Measurements from ENCODE around the gene CLCNKB.

Gene CLCNKB

DNA sequence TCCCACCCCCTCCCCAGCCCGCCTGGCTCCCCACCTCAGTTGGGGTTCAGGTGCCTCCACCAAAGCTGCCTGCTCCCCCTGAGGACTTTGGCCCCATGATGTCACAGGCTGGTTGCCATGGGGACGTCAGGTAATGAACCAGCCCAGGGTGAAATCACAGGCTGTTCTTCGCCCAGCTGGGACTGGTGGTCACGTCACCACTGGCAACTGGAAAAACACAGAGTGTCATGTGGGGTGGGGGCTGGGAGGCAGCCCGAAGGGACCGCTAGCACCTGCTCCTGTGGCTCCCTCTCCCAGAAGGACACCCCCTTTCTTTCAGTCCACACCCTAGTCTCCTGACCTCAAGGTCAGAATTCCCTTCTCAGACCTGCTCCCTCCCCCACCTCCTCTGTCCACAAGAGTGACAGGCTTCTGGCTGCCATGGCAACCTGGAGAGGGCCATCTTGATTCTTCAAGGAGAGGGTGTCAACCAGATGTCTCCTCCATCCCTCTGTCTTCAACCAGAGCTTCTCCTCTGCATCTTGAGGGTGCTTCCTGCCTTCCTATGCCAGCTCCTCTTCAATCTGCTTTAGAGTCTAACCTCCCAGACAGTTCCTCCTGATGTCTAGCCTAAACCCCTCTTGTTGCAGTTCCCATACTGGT, 23.7 kb downstream of the CLCNKB start:
- H3K27ac ChIP-seq (ENCODE audit: insufficient read depth, low read depth, low read length, poor library complexity, severe bottlenecking): peak overlapping the region; percentile 58
- H3K4me3 ChIP-seq (ENCODE audit: insufficient read depth, low read depth, low read length): no peak overlapping the region
- H3K27me3 ChIP-seq (ENCODE audit: control insufficient read depth, insufficient read depth, low read length, poor library complexity, severe bottlenecking): peaks cover 5% of the 10 kb centered on the region
- H3K9me3 ChIP-seq (ENCODE audit: control insufficient read depth, low read length): no peaks in the 10 kb centered on the region
- H3K36me3 ChIP-seq (ENCODE audit: control insufficient read depth, insufficient read depth, low read length): no peaks in the 10 kb centered on the region
- WGBS, 2 experiments: 68 to 74% methylated on average over 6 of the region's 6 CpGs
- H3K4me1 ChIP-seq (ENCODE audit: control insufficient read depth, insufficient read depth, low read length): peaks cover 45% of the 10 kb centered on the region

DNA sequence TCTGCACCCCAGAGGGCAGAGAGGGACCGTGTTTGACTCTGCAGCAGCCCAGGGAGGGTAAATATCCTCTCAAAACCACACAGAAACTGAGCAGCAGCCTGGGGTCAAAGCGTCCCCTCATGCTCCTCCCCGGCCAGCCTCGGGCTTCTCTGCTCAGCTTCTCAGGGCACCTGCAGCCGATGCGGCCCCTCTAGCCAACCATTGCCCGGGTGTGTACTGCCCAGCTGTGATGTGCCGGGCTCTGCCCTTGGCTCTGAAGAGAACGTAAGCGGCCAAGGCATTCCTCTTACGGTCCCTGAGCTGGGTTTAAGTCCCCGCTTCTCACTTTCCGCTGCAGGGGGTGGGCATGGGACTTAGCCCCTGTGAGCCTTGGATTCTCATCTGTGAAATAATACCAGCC, 24.4 kb downstream of the CLCNKB start:
- Histone ChIP-seq H3K4me1 (ENCODE audit: control insufficient read depth, insufficient read depth, low read length) (peaks cover 52% of the 10 kb centered on the region), H3K36me3 (ENCODE audit: control insufficient read depth, insufficient read depth, low read length) (no peaks in the 10 kb centered on the region), H3K27ac (ENCODE audit: insufficient read depth, low read depth, low read length, poor library complexity, severe bottlenecking) (no peak overlapping the region), H3K4me3 (ENCODE audit: insufficient read depth, low read depth, low read length) (no peak overlapping the region), H3K9me3 (ENCODE audit: control insufficient read depth, low read length) (no peaks in the 10 kb centered on the region), H3K27me3 (ENCODE audit: control insufficient read depth, insufficient read depth, low read length, poor library complexity, severe bottlenecking) (peaks cover 12% of the 10 kb centered on the region)
- 87% methylated on average over 13 of the region's 13 CpGs for WGBS, 2 experiments

DNA sequence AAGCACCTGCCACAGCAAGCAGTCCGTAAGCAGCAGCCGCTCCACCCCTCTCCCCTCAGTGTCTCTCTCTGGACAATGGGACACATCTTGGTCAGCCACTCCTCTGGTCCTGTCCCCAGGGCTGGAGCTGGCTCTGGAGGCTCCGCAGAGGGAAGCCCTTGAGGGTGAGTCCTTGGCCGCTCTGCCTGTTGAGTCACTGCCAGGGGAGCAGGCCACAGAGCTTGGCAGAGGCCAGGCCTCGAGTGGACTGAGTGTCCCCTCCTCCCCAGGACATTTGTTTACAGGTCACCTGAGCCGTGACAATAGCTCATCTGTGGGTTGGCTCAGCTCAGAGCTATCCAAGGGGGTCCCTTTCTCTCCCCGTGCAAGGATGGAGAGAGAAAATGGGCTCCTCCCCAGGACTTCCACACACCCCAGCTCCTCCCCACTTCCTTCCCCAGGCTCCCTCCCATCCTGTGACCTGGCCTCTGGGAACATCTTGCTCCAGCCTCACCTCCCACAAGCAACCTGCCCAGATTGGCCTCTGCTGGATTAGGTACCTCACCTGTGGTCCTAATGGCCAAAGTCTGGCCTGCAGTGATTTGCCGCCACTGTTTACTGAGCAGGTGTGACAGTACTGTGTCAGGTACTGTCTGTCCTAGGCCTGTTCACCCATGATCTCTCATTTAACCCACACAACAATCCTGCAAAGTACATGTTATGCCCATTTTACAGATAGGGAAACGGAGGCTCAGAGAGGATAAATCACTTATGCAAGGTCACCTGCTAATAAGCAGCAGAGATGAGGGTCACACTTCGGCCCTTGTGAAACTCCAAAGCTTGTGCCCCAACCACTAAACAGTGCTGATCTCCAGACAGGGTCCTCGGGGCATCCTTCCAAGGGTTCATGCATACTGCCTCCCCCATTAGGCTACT, 25.0 kb downstream of the CLCNKB start:
- Histone ChIP-seq H3K4me1 (ENCODE audit: control insufficient read depth, insufficient read depth, low read length) (peaks cover 53% of the 10 kb centered on the region), H3K27me3 (ENCODE audit: control insufficient read depth, insufficient read depth, low read length, poor library complexity, severe bottlenecking) (peaks cover 18% of the 10 kb centered on the region), H3K27ac (ENCODE audit: insufficient read depth, low read depth, low read length, poor library complexity, severe bottlenecking) (no peak overlapping the region), H3K36me3 (ENCODE audit: control insufficient read depth, insufficient read depth, low read length) (no peaks in the 10 kb centered on the region), H3K9me3 (ENCODE audit: control insufficient read depth, low read length) (no peaks in the 10 kb centered on the region), H3K4me3 (ENCODE audit: insufficient read depth, low read depth, low read length) (no peak overlapping the region)
- WGBS, 2 experiments: 64 to 67% methylated on average over 11 of the region's 11 CpGs

DNA sequence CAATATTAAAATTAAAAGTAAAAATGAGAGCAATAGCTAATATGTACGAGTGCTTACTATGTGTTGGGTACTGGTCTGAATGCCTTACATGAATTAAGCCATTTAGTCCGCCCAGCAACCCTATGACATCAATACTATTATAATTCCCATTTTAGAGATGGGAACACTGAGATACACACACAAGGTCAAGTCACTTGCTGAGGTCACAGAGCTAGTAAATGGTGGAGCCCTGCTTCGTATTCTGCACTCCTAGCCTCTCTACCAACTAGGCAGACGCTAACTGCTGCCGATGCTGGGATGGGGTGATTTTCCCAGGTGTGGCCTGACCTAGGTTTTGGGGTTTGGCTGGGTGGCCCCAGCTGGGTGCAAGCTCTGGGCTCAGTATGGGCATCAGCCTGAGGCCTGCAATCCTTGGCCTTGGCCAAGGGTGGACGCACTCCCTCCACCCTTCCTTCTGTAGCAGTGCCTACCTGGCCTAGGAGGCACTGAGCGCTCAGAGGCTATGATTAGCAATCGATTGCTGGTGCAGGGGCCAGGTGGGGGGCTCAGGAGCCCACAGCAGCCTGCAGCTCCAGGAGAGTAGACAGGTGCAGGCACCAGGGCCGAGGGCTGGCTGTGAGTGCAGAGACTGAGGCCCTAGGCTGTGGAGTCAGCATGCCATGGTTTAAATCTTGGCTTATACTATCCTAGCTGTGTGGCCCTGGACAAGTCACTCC, 27.2 kb downstream of the CLCNKB start:
- peaks cover 40% of the 10 kb centered on the region for H3K27me3 ChIP-seq (ENCODE audit: control insufficient read depth, insufficient read depth, low read length, poor library complexity, severe bottlenecking)
- H3K4me1 ChIP-seq (ENCODE audit: control insufficient read depth, insufficient read depth, low read length): peaks cover 40% of the 10 kb centered on the region
- H3K27ac ChIP-seq (ENCODE audit: insufficient read depth, low read depth, low read length, poor library complexity, severe bottlenecking): no peak overlapping the region
- no peak overlapping the region for H3K4me3 ChIP-seq (ENCODE audit: insufficient read depth, low read depth, low read length)
- no peaks in the 10 kb centered on the region for H3K9me3 ChIP-seq (ENCODE audit: control insufficient read depth, low read length)
- 92 to 93% methylated on average over 9 of the region's 9 CpGs for WGBS, 2 experiments
- H3K36me3 ChIP-seq (ENCODE audit: control insufficient read depth, insufficient read depth, low read length): no peaks in the 10 kb centered on the region

DNA sequence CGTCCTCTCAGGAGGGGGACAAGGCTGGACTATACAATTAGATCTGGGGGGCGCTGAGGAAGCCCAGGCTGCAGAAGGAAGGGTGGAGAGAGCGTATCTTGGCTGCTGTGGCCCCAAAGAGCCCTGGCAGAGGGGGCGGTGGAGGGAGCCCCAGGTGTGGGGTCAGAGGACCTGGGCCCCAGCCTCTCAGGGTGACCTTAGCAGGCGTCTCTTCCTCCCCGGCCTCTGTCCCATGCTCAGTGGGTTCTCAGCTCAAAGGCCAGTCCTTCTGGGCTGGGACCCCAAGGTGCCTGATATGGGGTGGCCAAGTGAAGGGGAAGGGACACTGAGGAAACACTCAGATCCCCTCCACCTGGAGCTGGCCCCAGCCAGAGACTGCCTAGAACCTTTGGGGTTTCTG, 28.0 kb downstream of the CLCNKB start:
- H3K27ac ChIP-seq (ENCODE audit: insufficient read depth, low read depth, low read length, poor library complexity, severe bottlenecking): no peak overlapping the region
- peaks cover 42% of the 10 kb centered on the region for H3K27me3 ChIP-seq (ENCODE audit: control insufficient read depth, insufficient read depth, low read length, poor library complexity, severe bottlenecking)
- WGBS, 2 experiments: 89 to 91% methylated on average over 6 of the region's 6 CpGs
- no peaks in the 10 kb centered on the region for H3K36me3 ChIP-seq (ENCODE audit: control insufficient read depth, insufficient read depth, low read length)
- peaks cover 40% of the 10 kb centered on the region for H3K4me1 ChIP-seq (ENCODE audit: control insufficient read depth, insufficient read depth, low read length)
- H3K4me3 ChIP-seq (ENCODE audit: insufficient read depth, low read depth, low read length): no peak overlapping the region
- H3K9me3 ChIP-seq (ENCODE audit: control insufficient read depth, low read length): no peaks in the 10 kb centered on the region

DNA sequence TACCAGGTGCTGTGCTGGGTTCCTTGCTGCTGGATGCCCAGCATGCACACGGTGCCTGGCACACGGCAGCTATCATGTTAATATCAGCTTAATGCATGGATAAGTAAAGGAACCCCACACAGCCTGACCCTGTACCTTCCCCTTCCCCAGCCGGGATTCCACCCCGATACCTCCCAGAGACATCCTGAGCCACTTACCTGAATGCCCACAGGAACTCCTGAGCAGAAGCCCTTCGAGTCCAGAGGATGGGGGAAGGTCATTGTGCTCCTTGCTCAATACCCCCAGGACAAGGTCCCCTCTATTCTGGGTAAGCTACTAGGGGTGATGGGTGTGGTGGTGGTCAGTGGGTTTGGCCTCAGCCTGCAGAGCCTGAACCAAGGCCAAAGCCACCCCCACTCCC, 28.5 kb downstream of the CLCNKB start:
- Histone ChIP-seq H3K36me3 (ENCODE audit: control insufficient read depth, insufficient read depth, low read length) (no peaks in the 10 kb centered on the region), H3K4me1 (ENCODE audit: control insufficient read depth, insufficient read depth, low read length) (peaks cover 35% of the 10 kb centered on the region), H3K4me3 (ENCODE audit: insufficient read depth, low read depth, low read length) (no peak overlapping the region), H3K27ac (ENCODE audit: insufficient read depth, low read depth, low read length, poor library complexity, severe bottlenecking) (no peak overlapping the region), H3K27me3 (ENCODE audit: control insufficient read depth, insufficient read depth, low read length, poor library complexity, severe bottlenecking) (peaks cover 42% of the 10 kb centered on the region), H3K9me3 (ENCODE audit: control insufficient read depth, low read length) (no peaks in the 10 kb centered on the region)
- WGBS, 2 experiments: 85 to 86% methylated on average over 5 of the region's 5 CpGs

DNA sequence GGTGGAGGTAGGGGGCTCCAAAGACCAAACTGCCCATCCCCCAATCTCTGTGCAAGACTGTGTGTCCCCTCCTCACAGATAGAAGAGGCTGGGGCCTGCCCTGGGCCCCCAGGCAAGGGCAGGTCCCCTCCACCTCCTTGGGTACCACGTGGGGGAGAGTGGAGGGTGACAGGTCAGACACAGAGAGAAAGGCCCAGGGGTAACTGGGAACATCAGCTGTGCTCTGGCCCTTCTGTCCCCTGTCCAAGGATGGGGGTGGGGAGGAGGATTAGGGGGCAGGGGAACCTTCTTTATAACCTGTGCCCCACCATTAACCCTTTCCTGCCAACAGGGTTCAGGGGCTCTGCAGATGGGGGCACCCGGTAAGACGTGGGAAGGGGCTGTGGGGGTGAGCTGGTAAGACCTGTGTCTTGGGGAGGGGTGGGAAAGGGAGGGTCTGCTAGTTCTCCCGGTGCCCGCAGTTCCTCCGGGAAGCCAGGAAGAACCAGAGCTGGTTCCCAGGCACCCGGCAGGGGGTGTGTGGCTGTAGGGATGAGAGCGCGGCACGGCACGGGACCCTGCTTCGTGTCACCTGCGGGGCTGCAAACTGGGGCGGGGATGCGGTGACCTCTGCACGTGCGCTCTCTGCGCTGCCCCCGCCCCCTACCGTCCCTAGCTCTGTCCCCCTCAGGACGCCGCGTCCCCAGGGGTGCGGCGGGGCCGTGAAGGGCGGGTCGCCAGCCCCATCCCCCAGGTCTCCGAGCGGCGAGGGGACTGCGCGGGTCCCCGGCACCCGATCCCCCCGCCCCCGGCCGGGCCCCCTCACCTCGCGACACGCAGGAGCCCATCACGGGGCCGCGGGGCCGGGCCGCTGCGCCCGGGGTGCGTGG, 29.3 kb downstream of the CLCNKB start:
- no peaks in the 10 kb centered on the region for H3K36me3 ChIP-seq (ENCODE audit: control insufficient read depth, insufficient read depth, low read length)
- no peaks in the 10 kb centered on the region for H3K9me3 ChIP-seq (ENCODE audit: control insufficient read depth, low read length)
- peak overlapping the region; percentile 40 for H3K4me3 ChIP-seq (ENCODE audit: insufficient read depth, low read depth, low read length)
- H3K27ac ChIP-seq (ENCODE audit: insufficient read depth, low read depth, low read length, poor library complexity, severe bottlenecking): no peak overlapping the region
- peaks cover 27% of the 10 kb centered on the region for H3K4me1 ChIP-seq (ENCODE audit: control insufficient read depth, insufficient read depth, low read length)
- 1 to 2% methylated on average over 49 of the region's 49 CpGs for WGBS, 2 experiments
- H3K27me3 ChIP-seq (ENCODE audit: control insufficient read depth, insufficient read depth, low read length, poor library complexity, severe bottlenecking): peaks cover 42% of the 10 kb centered on the region

DNA sequence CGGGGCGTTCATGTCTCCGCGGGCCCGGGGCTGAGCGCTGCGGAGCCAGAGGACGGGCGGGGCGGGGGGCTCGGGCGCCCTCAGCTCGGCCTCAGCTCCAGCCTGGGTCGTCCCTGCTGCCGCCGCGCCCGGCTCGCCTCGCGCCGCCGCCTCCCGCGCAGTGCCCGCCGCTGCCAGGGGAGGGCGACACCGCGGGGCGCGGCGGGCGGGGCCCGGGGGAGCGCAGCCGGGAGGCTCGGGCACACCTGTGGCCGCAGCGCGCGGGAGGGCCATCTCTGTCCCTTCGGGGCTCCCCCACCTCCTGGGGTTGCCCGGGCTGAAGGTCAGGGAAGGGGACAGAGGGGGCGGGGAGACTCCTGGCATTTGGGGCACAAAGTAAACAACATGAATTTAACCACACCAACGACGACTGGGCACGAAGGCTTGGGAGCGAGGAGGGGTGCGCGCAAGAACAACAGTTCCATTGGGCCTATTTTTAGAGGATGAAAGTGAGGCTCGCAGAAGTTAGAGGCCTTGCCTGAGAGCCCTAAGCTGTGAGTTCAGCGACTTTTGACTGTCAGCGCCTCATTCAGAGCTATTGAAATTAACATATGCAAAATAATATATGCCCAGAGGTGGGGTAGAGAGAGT, 30.0 kb downstream of the CLCNKB start, which contains the start of gene FAM131C:
FAM131C (minus strand) TSS at position 162 of the 630 bp plus-strand sequence. CDS start 209 bp downstream, outside the sequence.
- H3K36me3 ChIP-seq (ENCODE audit: control insufficient read depth, insufficient read depth, low read length): no peaks in the 10 kb centered on the region
- peak within 1 kb of the TSS; percentile 40 for H3K4me3 ChIP-seq (ENCODE audit: insufficient read depth, low read depth, low read length)
- no peaks in the 10 kb centered on the region for H3K9me3 ChIP-seq (ENCODE audit: control insufficient read depth, low read length)
- peaks cover 42% of the 10 kb centered on the region for H3K27me3 ChIP-seq (ENCODE audit: control insufficient read depth, insufficient read depth, low read length, poor library complexity, severe bottlenecking)
- no peak within 1 kb of the TSS for H3K27ac ChIP-seq (ENCODE audit: insufficient read depth, low read depth, low read length, poor library complexity, severe bottlenecking)
- H3K4me1 ChIP-seq (ENCODE audit: control insufficient read depth, insufficient read depth, low read length): peaks cover 20% of the 10 kb centered on the region
- 0 to 1% methylated on average over 54 of the region's 54 CpGs for WGBS, 2 experiments

DNA sequence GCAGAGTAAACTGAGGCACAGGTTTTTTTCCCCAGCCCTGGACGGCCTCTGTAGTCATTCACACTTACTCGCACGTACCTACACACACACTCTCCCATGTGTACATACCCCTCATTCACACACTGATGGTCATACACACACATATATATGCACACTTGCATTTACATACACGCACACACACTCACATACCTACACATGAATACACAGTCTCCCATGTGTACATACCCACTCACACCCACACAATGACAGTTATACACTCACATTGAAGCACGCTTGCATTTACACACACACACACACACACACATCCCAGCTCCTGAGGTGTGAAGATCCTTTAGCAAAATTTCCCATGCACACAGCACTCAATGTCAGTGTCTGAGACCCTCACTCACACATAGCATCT, 30.6 kb downstream of the CLCNKB start:
- H3K27me3 ChIP-seq (ENCODE audit: control insufficient read depth, insufficient read depth, low read length, poor library complexity, severe bottlenecking): peaks cover 42% of the 10 kb centered on the region
- 71 to 73% methylated on average over 5 of the region's 5 CpGs for WGBS, 2 experiments

More for the DNA sequence above, 30.6 kb downstream of the CLCNKB start:
- Histone ChIP-seq H3K4me3 (ENCODE audit: insufficient read depth, low read depth, low read length) (no peak overlapping the region), H3K27ac (ENCODE audit: insufficient read depth, low read depth, low read length, poor library complexity, severe bottlenecking) (no peak overlapping the region), H3K4me1 (ENCODE audit: control insufficient read depth, insufficient read depth, low read length) (peaks cover 20% of the 10 kb centered on the region), H3K36me3 (ENCODE audit: control insufficient read depth, insufficient read depth, low read length) (no peaks in the 10 kb centered on the region), H3K9me3 (ENCODE audit: control insufficient read depth, low read length) (no peaks in the 10 kb centered on the region)

Measured in ectodermal cell (in vitro differentiated cells).